Tibial nerve (tissue), 4 donors: ENCODE measurements around the gene RO60. TPM values are rescaled to one million over a fixed set of nuclear protein-coding genes. Genes with fewer than 3 reads are reported as not detected.
A peak's percentile ranks its signal among the peaks of the same experiment; 100 is the strongest.
"Not testable (repeated sequence)": the region's sequence is repeated elsewhere in the genome, so short reads cannot be mapped to it uniquely, and the experiment has no call there.

Experiments
- DNase-seq, 2 donors: peaks; one replicate each; pipeline ENCODE4 v3.0.0-alpha.2; 2019; ENCODE audit warnings: low spot score in 2 of 2
- H3K27ac ChIP-seq, 4 donors: fragments of 200-600 bp; sonication (generic) in 3 of 4; one replicate each; pipeline ENCODE4 v1.5.1; 2017 to 2019; ENCODE audit warnings: mild to moderate bottlenecking in 1 of 4
- H3K27me3 ChIP-seq, 2 donors: fragments of 200-600 bp; sonication (generic) in 1 of 2; one replicate each; pipeline versions ENCODE4 v1.5.1 to v1.6.0; 2017 to 2019
- H3K36me3 ChIP-seq, 3 donors: fragments of 200-600 bp; sonication (generic); one replicate each; pipeline ENCODE4 v1.5.1; 2018 to 2019
- H3K4me1 ChIP-seq, 4 donors: fragments of 200-600 bp; sonication (generic) in 3 of 4; one replicate each; pipeline ENCODE4 v1.5.1; 2017 to 2019
- H3K4me3 ChIP-seq, 4 donors: fragments of 200-600 bp; sonication (generic) in 3 of 4; one replicate each; pipeline ENCODE4 v1.5.1; 2017 to 2019; ENCODE audit warnings: mild to moderate bottlenecking in 1 of 4, moderate library complexity in 1 of 4
- H3K9me3 ChIP-seq, 4 donors: fragments of 200-600 bp; sonication (generic) in 3 of 4; one replicate each; pipeline ENCODE4 v1.5.1; 2017 to 2019
- CTCF ChIP-seq, 5 experiments: fragments of 200-600 bp in 3 of 5; fragments of 450-650 bp in 2 of 5; sonication (generic) in 3 of 5; IDR thresholded peaks; one replicate each; pipeline ENCODE4 v1.5.1; 2016 to 2019; ENCODE audit warnings: antibody characterized with exemption in 5 of 5, mild to moderate bottlenecking in 3 of 5, moderate library complexity in 2 of 5
- EP300 ChIP-seq, 2 donors: sonication (generic); formaldehyde crosslinking; IDR thresholded peaks; one replicate each; pipeline ENCODE4 v1.6.1; 2017; ENCODE audit warnings: antibody characterized with exemption in 2 of 2, mild to moderate bottlenecking in 1 of 2
- POLR2A ChIP-seq, 2 donors: fragments of 450-650 bp; IDR thresholded peaks; one replicate each; pipeline ENCODE4 v1.6.1; 2017; ENCODE audit warnings: antibody characterized with exemption in 2 of 2, mild to moderate bottlenecking in 2 of 2, moderate library complexity in 2 of 2
- WGBS, 2 donors: methylation state at CpG; one replicate each; pipeline ENCODE4 v1.1.5; 2018; 5-methylcytosine and 5-hydroxymethylcytosine counted together
- total RNA-seq, 4 donors: library from RNA; depleted of rRNA; stranded (reverse); fragments of >200 nt; gene quantifications; one replicate each; pipeline ENCODE4 v1.1.0, GENCODE V29; 2016

The RO60 gene
- total RNA-seq, 4 donors from 2014 or later, result 67.5 to 108 (median 91.3) TPM

- TF ChIP-seq EP300 (IDR thresholded peaks at IDR 0.05) (no peak), POLR2A (IDR thresholded peaks at IDR 0.05) (no peak), CTCF (IDR thresholded peaks at IDR 0.05) (no peak)
- H3K4me1 ChIP-seq, result no peaks in the 10 kb centered on the region
Measured at GRCh38 chr1:193016788-193017187, 42.6 kb upstream of the RO60 start.

DNA sequence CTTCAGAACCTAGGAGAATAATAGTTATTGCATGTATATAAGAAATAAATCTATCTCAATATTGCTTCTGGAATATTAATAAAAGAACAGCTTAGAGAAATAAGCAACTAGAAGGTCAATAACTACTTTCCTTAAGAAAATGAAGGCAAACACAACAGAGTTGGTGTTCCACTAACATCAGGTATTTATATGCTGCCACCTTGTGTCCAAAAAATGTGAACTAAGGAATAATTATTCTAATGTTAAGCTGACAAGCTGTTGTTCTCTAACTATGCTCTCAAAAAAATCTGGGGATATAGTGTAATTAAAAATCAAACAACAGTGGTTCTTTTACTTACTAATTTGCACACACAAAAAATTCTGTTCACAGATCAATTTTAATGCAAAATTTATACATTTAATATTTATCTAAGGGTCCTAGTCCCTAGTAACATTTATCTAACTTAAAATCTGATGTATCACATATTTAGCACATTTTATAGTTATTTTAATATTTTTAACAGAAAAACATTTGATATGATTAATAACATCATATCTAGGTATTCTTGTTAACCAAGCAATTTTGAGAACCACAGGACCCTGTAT is 39.9 kb upstream of the RO60 start:
- no peak overlapping the region for H3K4me3 ChIP-seq

More at GRCh38 chr1:193016788-193017187, 42.6 kb upstream of the RO60 start:
- DNase-seq, result no peak
- Histone ChIP-seq H3K9me3 (no peaks in the 10 kb centered on the region), H3K4me3 (no peak overlapping the region), H3K36me3 (peaks cover 0 to 6% (median 0%) of the 10 kb centered on the region in 3 donors), H3K27me3 (no peaks in the 10 kb centered on the region), H3K27ac (no peak overlapping the region)

DNA sequence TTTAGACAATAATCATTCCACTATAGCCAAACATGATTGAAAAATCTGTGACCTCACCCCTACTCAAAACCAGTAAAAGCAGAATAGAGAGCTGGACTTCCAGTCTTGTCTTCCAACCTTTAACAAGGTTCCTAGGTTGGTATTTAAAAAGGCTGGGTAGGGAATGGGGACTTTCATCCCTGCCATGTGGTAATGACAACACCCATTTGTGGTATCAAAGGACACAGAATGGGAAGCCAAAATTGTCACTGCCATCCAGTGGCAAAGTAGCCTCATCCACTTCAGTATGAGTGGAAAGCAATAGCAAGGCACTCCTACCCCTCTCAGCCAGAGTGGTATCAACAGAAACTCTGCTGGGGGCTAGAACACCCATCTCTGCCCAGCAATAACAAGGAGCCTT is 34.2 kb upstream of the RO60 start:
- H3K36me3 ChIP-seq, result peaks cover 0 to 17% (median 0%) of the 10 kb centered on the region in 3 donors
- H3K4me3 ChIP-seq, result no peak overlapping the region
- DNase-seq, result no peak
- no peaks in the 10 kb centered on the region for H3K27me3 ChIP-seq
- TF ChIP-seq POLR2A (IDR thresholded peaks at IDR 0.05), result no peak
- no peak for TF ChIP-seq CTCF (IDR thresholded peaks at IDR 0.05)
- no peak for TF ChIP-seq EP300 (IDR thresholded peaks at IDR 0.05)
- H3K4me1 ChIP-seq, result no peaks in the 10 kb centered on the region
- H3K27ac ChIP-seq, result no peak overlapping the region
- H3K9me3 ChIP-seq, result no peaks in the 10 kb centered on the region

More for the DNA sequence above, 39.9 kb upstream of the RO60 start:
- Histone ChIP-seq H3K36me3 (peaks cover 0 to 12% (median 0%) of the 10 kb centered on the region in 3 donors), H3K9me3 (no peaks in the 10 kb centered on the region), H3K27me3 (no peaks in the 10 kb centered on the region), H3K27ac (no peak overlapping the region), H3K4me1 (no peaks in the 10 kb centered on the region)
- TF ChIP-seq POLR2A (IDR thresholded peaks at IDR 0.05), result no peak
- peak in 4 of 5 experiments; percentile 27 to 57 (median 43) for TF ChIP-seq CTCF (IDR thresholded peaks at IDR 0.05)
- TF ChIP-seq EP300 (IDR thresholded peaks at IDR 0.05), result no peak
- peak in 1 of 2 donors; percentile 28 for DNase-seq

DNA sequence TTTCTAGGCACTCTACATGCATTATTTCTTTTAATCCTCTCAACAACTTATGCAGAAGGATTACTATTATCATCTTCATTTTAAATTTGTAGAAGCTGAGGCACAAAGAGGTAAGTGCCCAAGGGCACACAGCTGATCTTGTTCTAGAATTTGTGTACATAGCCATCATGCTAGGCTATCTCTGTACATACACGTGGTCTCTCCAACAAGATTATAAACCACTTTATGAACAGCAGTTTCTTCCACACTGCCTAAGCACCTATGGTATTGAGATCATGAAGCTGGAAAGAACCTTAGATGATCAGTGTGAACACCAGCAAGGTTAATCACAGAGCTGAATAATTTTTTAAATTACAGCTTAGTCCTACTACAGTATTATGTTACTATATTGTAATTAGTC is 29.1 kb upstream of the RO60 start:
- H3K27ac ChIP-seq, result no peak overlapping the region
- H3K27me3 ChIP-seq, result no peaks in the 10 kb centered on the region
- TF ChIP-seq POLR2A (IDR thresholded peaks at IDR 0.05), result no peak
- no peak for TF ChIP-seq EP300 (IDR thresholded peaks at IDR 0.05)
- TF ChIP-seq CTCF (IDR thresholded peaks at IDR 0.05), result no peak
- H3K4me1 ChIP-seq, result no peaks in the 10 kb centered on the region
- H3K36me3 ChIP-seq, result peaks cover 0 to 11% (median 0%) of the 10 kb centered on the region in 3 donors
- H3K4me3 ChIP-seq, result no peak overlapping the region
- no peak for DNase-seq
- 68 to 77% methylated on average over 1 of the region's 1 CpG for WGBS, 2 donors
- H3K9me3 ChIP-seq, result no peaks in the 10 kb centered on the region

GRCh38 chr1:193031431-193031830 is 28.0 kb upstream of the RO60 start:
- WGBS, 2 donors, result 88 to 90% methylated on average over 2 of the region's 2 CpGs
- no peak overlapping the region for H3K27ac ChIP-seq
- H3K36me3 ChIP-seq, result peaks cover 0 to 11% (median 0%) of the 10 kb centered on the region in 3 donors
- DNase-seq, result no peak
- no peaks in the 10 kb centered on the region for H3K4me1 ChIP-seq
- no peaks in the 10 kb centered on the region for H3K9me3 ChIP-seq
- H3K4me3 ChIP-seq, result no peak overlapping the region
- H3K27me3 ChIP-seq, result no peaks in the 10 kb centered on the region
- no peak for TF ChIP-seq EP300 (IDR thresholded peaks at IDR 0.05)
- TF ChIP-seq POLR2A (IDR thresholded peaks at IDR 0.05), result no peak
- no peak for TF ChIP-seq CTCF (IDR thresholded peaks at IDR 0.05)

- H3K27me3 ChIP-seq, result not testable (repeated sequence)
- 97% methylated on average over 9 of the region's 9 CpGs for WGBS, 2 donors
Measured at GRCh38 chr1:193032643-193033427, 26.6 kb upstream of the RO60 start.

More at GRCh38 chr1:193032643-193033427, 26.6 kb upstream of the RO60 start:
- H3K9me3 ChIP-seq, H3K27ac ChIP-seq, H3K4me3 ChIP-seq, H3K36me3 ChIP-seq, H3K4me1 ChIP-seq, DNase-seq: not testable (repeated sequence)
